HFF-Myc (cell line): ENCODE measurements around the gene PACRG.

ENCODE experiments used
- DNase-seq: peaks from one replicate; pipeline ENCODE4 v3.0.0-alpha.2; 2011; ENCODE audit warnings: low read depth; ENCODE audit errors: extremely low read depth
- H3K4me3 ChIP-seq: replicated peaks from 2 replicates; pipeline ENCODE4 v1.5.1; 2011; ENCODE audit warnings: low read depth, mild to moderate bottlenecking, control low read depth, low read length
- TF ChIP-seq, protein P1 (sequence below): IDR thresholded peaks from 2 replicates; pipeline ENCODE4 v1.5.1; 2012; ENCODE audit warnings: mild to moderate bottlenecking, low read depth, low read length, control low read depth; ENCODE audit errors: missing control alignments

PACRG gene

GRCh38 chr6:162684052-162684451 lies 43.7 kb upstream of the PACRG start:
- H3K4me3 ChIP-seq = no peak overlapping the region
- DNase-seq = no peak
- TF ChIP-seq, protein P1, sequence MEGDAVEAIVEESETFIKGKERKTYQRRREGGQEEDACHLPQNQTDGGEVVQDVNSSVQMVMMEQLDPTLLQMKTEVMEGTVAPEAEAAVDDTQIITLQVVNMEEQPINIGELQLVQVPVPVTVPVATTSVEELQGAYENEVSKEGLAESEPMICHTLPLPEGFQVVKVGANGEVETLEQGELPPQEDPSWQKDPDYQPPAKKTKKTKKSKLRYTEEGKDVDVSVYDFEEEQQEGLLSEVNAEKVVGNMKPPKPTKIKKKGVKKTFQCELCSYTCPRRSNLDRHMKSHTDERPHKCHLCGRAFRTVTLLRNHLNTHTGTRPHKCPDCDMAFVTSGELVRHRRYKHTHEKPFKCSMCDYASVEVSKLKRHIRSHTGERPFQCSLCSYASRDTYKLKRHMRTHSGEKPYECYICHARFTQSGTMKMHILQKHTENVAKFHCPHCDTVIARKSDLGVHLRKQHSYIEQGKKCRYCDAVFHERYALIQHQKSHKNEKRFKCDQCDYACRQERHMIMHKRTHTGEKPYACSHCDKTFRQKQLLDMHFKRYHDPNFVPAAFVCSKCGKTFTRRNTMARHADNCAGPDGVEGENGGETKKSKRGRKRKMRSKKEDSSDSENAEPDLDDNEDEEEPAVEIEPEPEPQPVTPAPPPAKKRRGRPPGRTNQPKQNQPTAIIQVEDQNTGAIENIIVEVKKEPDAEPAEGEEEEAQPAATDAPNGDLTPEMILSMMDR = no peak

- TF ChIP-seq, protein P1 = no peak
- H3K4me3 ChIP-seq = no peak overlapping the region
- no peak for DNase-seq
These were observed 42.8 kb upstream of the PACRG start for GRCh38 chr6:162684961-162685360.

- no peak for DNase-seq
- no peak overlapping the region for H3K4me3 ChIP-seq
- TF ChIP-seq, protein P1 = no peak
These were observed 42.2 kb upstream of the PACRG start for GRCh38 chr6:162685586-162685985.

DNA sequence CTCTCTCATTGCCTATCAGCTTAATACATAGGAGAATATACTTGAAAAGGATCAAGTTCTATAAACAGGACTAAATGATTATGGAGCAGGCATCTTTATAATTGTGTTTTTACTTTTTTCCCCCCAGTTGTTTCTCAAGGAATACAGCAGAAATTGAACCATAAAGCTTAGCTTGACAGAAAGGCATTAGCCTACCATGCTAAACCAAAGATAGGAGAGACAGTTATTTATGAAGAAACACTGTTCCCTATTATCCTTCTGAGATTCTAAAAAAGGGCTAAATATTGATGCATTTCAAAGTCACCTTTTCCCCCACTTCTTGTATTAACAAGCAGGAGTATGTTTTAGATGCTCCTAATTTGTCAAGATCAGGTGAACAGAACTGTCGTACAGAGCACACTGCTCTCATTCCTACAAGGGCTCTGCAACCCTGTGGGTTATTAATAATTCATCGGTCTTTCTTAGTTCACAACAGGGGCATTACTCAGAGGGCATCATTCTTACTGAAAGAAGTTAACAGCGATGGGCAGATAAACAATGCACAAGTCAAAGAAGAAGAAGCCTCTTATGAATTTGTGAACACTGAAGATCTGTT lies 38.9 kb upstream of the PACRG start:
- TF ChIP-seq, protein P1 = no peak
- H3K4me3 ChIP-seq = no peak overlapping the region
- no peak for DNase-seq

DNA sequence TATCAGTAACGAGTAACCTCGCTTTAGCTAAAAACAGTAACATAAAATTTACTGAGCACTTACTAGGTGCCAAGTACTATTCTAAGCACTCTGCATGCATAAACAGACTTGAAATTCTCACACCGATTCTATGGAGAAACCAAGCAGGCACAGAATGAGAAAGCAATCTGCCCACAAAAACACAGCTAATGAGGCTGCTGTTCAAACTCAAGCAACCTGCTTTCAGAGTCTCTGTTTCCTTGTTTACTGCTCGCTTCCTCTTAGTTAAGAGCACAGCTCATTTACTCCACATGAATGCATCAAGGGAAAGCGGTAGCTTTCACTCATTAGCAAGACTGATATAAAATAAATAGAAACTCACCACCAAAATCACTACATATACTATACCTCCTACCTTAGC lies 37.6 kb upstream of the PACRG start:
- no peak for DNase-seq
- TF ChIP-seq, protein P1 = no peak
- no peak overlapping the region for H3K4me3 ChIP-seq

GRCh38 chr6:162697872-162698403 lies 29.8 kb upstream of the PACRG start:
- DNase-seq = no peak
- TF ChIP-seq, protein P1 = no peak
- H3K4me3 ChIP-seq = no peak overlapping the region

- DNase-seq = no peak
- no peak overlapping the region for H3K4me3 ChIP-seq
- TF ChIP-seq, protein P1 = no peak
These were observed 29.3 kb upstream of the PACRG start for GRCh38 chr6:162698440-162698839.
